NCI-H187 treated with DMSO at 0.1 percent for 48 hours (cell line): ENCODE results near the gene IMPA2.
"Not testable (repeated sequence)": the region's sequence is repeated elsewhere in the genome, so short reads cannot be mapped to it uniquely, and the experiment has no call there.

Experiments used
- DNase-seq: peaks from one replicate; lab custom pipeline; 2025; lab: John Stamatoyannopoulos, UW

Gene IMPA2

DNA sequence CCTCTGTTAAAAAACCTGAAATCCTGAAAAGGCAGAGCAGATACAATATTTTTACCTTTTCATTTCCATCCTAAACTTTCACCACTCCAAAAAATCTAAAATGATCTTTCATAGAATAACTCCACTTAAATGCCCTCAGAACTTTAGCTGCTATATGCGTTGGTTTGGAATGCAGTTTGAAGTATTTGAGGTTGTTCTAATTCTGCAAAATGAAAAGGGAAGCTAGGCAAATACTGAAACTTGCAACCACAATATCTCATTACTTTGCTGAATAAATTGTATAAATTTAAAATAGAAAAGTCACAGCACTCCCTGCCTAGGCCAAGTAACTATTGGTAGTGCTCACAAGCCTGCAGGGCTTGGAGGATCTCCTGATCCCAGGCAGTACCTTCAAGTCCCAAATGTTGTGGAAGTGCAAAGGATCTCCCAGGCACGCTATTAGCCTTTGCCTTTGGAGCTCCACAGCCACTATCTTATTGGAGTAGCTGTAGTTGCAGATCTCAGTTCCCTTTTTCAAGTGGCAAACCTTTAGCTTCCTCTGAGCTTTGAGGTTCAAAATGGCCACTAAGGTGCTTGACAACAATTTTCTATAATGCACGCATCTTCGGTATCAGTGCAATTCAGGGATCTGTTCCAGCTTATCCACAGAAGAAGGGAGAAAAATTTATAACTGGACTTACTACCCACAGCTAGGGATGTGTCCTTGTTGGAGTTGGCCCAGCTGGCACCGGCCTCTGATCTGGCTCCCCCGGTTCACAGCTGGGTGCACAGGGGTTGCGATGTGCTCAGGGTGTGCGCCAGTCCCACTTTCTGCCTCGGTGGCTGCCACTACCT lies 68.9 kb downstream of the IMPA2 start:
- DNase-seq = no peak

- no peak for DNase-seq
These were observed 71.6 kb downstream of the IMPA2 start for GRCh38 chr18:12052866-12053265.

DNA sequence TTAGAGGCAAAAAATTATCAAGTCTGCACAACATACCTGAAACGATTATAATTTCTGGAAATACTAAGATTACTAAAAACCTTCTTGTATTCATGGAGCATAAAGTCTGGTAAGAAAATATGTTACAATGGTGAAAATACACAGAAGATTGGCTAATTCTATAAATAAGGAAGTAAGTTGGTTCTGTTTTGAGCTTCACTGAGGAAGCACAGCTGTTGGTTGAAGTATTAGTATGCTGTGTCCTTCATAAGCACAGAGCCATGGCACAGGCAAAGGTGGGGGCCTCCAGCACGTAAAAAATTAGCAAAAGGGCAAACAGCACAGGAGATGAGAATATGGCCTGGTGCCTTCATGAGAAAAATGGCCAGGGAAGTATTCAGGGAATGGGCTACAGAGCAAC lies 72.0 kb downstream of the IMPA2 start:
- DNase-seq = no peak

GRCh38 chr18:12056034-12056883 lies 75.0 kb downstream of the IMPA2 start:
- DNase-seq = no peak

GRCh38 chr18:12056884-12057402 lies 75.6 kb downstream of the IMPA2 start:
- DNase-seq = no peak

GRCh38 chr18:12057419-12058039 lies 76.2 kb downstream of the IMPA2 start:
- DNase-seq = no peak

- DNase-seq = no peak
These were observed 78.3 kb downstream of the IMPA2 start for GRCh38 chr18:12059334-12060181.

DNA sequence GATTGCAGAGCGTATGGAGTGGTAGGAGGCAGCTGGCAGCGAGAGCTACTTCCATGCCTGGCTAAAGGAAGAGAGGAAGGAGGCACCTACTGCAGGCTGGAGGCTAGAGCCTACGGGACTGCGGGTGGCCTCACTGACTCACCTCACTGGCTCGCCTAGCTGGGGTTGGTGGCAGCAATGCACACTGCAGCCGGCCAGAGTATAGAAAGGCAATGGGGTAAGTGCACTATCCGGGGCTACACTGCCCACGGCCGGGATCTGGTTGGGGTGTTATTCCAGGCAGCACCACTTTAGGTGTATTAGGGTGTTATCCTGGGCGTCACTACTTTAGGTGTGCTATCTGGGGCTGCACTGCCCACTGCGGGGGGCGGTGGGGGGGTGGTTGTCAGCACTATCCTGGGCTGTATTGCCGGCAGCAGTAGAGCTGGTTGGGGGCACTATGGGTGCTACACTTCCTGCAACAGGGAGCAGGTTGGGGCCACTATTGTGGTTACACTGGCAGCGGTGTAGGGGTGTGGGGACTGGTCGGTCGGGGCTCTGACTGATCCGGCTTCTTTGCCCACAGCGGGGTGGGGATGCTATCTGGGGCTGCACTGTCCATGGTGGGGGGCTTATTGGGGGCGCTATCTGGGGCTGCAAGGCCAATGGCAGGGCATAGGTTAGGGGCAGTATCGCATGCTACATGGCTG lies 79.0 kb downstream of the IMPA2 start:
- no peak for DNase-seq

- no peak for DNase-seq
These were observed 80.4 kb downstream of the IMPA2 start for GRCh38 chr18:12061685-12062084.

GRCh38 chr18:12062974-12063373 lies 81.7 kb downstream of the IMPA2 start:
- DNase-seq = no peak

DNA sequence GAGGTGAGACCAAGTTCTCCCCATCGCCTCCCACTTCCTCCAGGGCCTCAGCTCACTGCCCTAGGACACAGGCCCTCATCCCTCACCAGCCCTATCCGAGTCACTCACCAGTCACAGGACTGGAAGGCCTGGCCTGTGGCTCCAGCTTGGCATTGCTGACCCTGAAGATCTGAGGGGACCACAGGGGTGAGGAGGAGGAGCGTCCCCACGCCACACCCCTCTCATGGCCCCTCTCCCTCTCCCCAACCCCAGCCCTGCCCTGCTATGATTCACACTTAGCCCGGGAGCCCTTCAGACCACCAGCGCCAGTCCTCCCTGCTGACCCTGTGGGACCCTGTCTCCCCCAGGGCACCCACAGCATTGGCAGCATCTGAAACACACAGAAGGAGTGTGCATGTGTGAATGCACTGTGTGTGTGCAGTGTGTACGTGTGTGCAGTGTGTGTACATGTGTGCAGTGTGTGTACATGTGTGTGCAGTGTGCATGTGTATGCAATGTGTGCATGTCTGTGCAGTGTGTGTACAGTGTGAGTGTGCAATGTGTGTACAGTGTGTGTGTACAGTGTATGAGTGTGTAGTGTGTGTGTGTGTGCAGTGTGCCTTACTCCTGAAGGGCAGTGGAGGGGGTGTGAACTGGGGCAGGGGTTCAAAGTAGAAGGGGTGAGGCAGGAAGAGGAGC lies 82.9 kb downstream of the IMPA2 start:
- no peak for DNase-seq

DNA sequence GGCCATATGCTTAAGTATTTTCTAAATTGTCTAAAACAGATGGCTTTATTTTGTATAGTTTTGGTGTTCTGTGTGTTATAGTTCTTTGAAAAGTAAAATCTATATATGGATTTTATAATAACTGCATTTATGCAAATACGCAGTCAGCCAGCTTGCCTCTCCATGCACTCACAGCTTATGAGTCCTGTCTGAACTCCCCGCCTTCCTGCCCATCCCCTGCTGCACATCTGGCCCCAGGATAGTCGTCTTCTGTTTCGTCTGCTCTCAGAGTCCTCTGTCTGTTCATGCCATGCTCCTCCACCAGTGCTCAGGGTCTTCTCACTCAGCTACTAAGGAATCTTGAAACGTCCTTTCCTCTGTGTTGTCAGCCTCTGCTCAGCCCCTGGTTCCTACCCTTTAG lies 84.1 kb downstream of the IMPA2 start:
- DNase-seq = no peak

DNA sequence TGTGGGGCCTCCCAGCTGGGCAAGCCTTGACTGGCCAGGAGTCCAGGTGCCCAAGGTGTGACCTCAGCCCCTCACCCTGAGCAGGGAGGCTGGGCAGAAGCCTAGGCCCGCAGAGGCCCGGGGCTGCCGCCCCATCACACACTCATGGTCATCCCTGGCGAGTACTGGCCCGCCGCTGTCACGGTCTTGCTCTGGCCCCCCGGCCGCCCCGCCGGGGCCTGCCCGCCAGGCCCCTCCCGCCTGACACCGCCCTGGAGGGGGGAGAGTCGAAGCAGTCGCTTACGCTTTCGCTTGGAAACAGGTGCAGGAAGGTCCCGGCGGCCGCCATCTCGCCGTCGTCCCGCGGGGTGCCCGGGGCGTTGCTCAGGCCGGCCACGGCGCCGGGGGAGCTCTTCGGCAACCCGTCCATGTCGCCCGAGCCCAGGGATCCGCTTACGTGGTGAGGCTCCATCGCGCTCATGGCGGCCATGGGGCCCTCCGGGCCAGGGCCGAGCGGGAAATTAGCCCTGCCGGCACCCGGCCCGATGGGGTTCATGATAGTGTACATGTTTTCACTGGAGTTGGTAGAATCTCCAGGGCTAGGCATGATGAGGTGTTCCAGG lies 85.7 kb downstream of the IMPA2 start:
- no peak for DNase-seq

DNA sequence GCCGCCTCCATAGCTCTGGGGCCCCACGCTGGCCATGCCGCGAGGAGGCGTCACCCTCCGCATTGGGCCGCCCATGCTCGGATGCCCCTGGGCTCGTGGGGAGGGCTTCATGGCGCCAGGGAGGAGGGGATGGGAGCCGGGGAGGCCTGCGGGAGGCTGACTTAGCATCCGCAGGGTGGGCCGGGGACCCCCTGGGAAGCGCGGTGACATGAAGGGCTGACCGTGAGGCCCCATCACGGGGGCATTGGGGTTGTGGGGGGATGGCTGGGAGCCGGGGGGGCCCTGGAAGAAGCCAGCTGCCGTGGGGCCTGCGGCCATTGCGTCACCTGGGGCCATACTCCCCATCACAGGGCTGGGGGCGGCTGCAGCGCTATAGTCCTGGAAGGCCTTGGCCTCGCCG lies 86.4 kb downstream of the IMPA2 start:
- DNase-seq = no peak

GRCh38 chr18:12068316-12068949 lies 87.1 kb downstream of the IMPA2 start:
- not testable (repeated sequence) for DNase-seq

GRCh38 chr18:12068950-12069320 lies 87.6 kb downstream of the IMPA2 start:
- no peak for DNase-seq

GRCh38 chr18:12071066-12071465 lies 89.8 kb downstream of the IMPA2 start:
- not testable (repeated sequence) for DNase-seq

DNA sequence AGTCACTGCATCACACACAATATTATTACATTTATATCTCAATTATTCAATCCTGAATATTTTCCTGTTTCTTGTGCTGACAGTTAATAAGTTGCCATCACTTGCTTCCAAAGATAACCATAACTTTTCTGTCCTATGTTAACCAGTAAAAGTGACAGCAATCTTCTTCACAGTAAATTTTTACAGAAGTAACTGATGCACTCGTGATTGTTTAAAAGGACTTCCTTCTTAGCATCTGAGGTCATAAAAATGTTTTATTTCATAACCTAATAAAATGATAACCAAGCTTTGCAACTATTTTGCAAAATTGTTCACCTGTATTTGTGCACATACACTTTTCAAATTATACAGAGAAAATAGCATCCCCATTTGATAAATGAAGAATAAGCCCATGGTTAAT lies 91.7 kb downstream of the IMPA2 start:
- DNase-seq = no peak

DNA sequence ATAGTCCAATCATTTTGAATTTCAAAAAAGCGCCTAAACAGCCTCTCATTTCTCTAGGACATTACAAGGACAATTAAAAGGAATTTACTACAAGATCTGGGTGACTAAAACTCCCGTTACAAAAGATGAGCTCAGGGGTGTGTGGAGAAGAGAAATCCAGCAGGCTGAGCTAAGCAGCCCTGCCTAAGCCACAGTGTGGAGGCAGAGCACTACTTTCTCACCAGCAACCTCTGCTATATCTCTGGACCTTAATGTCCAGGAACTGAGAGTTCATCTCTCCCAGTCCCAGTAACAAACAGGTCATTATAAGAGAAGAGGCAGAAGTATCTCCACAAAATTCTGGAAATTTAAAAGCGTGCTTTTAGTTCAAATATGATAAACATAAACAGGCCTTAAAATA lies 93.4 kb downstream of the IMPA2 start:
- DNase-seq = no peak
